HL-60 (cell line): ENCODE data around the gene DTD2.

ENCODE experiments used
- CTCF ChIP-seq: IDR thresholded peaks from one replicate; pipeline ENCODE4 v1.5.1; 2011; ENCODE audit warnings: low read length, control low read depth, inconsistent platforms; ENCODE audit not compliant: insufficient read depth
- REST ChIP-seq: IDR thresholded peaks from 2 replicates; pipeline ENCODE4 v1.6.1; 2012; ENCODE audit warnings: low read depth; ENCODE audit not compliant: insufficient replicate concordance

GRCh38 chr14:31456841-31457664 is at the start of gene DTD2:
- no peak for TF ChIP-seq CTCF
- peak; percentile 41 for TF ChIP-seq REST
